HG03575 (cell line): ENCODE measurements around the gene TMEM35A.

ENCODE experiments used
- ATAC-seq: cut with Tn5 transposase; IDR thresholded peaks from one replicate; pipeline ENCODE4 v1.9.1; 2021; ENCODE audit not compliant: unreplicated experiment, insufficient number of reproducible peaks, low FRiP score; ENCODE audit errors: extremely low read depth

TMEM35A gene

DNA sequence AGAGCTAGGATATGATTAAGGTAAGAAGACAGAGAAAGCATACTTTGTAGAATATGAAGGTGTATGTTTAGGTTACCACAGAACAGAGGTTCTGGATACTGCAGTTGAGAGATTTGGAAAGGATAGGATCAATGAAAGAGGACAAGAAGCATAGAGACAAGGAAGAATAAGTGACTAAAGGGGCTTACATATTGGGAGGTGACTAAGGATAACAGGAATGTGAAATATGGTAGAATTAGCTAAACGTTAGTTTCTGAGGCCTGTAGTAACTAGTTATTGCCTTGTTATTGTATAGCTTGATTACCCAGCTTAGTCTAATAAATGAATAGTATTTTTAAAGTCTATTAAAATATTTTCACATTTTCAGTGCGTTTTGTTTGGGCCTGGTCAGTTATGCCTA is 57.6 kb downstream of the TMEM35A start:
- ATAC-seq, result no peak
